HG03354 (cell line): ENCODE results near the gene OSCAR.

Source experiments
- ATAC-seq: cut with Tn5 transposase; IDR thresholded peaks from one replicate; pipeline ENCODE4 v1.9.1; 2021; ENCODE audit warnings: mild to moderate bottlenecking; ENCODE audit not compliant: unreplicated experiment, poor library complexity, severe bottlenecking

The OSCAR gene, protein sequence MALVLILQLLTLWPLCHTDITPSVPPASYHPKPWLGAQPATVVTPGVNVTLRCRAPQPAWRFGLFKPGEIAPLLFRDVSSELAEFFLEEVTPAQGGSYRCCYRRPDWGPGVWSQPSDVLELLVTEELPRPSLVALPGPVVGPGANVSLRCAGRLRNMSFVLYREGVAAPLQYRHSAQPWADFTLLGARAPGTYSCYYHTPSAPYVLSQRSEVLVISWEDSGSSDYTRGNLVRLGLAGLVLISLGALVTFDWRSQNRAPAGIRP

GRCh38 chr19:54100561-54100960 is at the start of gene OSCAR:
Gene OSCAR, minus strand, starts transcription at chr19:54100803. Its CDS starts 11 bp downstream, at chr19:54100792.
- ATAC-seq = no peak

DNA sequence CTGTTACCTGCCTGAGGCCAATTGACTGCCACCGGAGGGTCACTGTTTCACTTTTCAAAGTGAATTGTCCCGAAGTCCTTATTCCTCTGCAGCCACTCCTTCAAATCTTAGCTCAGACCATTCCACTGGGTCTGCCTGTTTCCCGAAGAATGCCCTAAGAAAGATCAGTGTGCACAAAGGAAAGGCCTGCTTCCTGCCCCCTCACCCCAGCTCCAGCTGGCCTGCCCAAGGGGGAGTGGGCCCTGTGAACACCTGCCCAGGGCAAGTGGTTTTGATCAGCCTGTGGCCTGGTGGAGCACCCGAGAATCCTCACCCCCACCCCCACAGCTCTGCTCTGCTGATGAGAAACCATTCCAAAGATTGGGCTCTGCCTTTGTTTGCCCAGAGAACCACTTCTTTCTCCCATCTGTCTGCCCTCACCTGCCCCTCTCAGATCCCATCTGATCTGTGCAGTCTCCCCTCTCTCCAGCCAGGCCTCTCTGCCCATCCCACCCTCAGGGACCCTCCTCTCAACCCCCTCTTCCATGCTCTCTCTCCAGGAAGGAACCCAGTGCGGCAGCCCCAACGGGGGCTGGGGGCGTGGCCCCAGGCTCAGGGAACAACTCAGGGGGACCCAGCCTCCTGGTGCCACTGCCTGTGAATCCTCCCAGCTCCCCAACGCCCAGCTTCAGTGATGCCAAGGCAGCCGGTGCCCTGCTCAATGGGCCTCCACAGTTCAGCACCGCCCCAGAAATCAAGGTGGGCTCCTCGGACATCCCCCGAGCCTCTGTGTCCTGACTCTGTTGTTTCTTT is 48.6 kb upstream of the OSCAR start:
- ATAC-seq = no peak

DNA sequence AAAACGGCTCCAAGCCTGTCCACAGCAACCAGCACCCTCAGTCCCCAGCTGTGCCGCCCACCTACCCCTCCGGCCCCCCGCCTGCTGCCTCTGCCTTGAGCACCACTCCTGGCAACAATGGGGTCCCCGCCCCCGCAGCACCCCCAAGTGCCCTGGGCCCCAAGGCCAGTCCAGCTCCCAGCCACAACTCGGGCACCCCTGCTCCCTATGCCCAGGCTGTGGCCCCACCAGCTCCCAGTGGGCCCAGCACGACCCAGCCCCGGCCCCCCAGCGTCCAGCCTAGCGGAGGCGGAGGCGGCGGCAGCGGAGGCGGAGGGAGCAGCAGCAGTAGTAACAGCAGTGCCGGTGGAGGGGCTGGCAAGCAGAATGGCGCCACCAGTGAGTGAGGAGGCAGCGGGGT is 47.6 kb upstream of the OSCAR start:
- ATAC-seq = no peak

GRCh38 chr19:54147676-54148075 is 47.1 kb upstream of the OSCAR start:
- no peak for ATAC-seq

GRCh38 chr19:54145541-54146158 is 45.0 kb upstream of the OSCAR start:
- ATAC-seq = no peak

DNA sequence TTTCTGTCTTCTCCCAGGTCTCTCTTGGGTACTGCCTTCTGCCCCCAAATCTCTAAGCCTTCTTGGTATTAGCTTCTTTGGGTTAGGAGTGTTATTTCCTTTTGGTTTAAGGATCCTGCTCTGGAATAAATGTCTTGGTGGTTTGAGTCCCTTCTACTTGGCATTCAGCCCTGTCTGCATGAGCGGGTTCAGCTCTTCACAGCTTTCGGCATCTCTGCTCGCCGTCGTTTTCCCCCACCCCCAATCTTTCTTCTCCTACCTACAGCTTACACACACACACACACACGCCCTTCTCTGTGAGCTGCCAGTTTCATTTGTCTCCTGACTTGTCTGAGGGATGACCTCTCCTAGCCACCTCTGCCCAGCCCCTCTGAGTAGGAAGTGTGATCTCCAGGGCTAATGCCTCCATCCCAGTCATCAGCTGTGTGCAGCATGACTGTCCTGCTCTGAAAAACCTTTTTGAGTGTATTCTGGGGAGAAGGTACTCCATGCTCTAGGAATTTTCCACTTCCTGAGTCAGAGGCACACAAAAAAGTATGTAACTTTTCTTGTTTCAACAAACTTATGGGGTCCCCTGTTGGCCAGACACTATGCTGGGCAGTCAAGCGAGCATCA is 41.7 kb upstream of the OSCAR start:
- no peak for ATAC-seq

GRCh38 chr19:54141356-54141755 is 40.8 kb upstream of the OSCAR start:
- no peak for ATAC-seq

GRCh38 chr19:54138489-54139256 is 38.1 kb upstream of the OSCAR start:
- ATAC-seq = no peak

DNA sequence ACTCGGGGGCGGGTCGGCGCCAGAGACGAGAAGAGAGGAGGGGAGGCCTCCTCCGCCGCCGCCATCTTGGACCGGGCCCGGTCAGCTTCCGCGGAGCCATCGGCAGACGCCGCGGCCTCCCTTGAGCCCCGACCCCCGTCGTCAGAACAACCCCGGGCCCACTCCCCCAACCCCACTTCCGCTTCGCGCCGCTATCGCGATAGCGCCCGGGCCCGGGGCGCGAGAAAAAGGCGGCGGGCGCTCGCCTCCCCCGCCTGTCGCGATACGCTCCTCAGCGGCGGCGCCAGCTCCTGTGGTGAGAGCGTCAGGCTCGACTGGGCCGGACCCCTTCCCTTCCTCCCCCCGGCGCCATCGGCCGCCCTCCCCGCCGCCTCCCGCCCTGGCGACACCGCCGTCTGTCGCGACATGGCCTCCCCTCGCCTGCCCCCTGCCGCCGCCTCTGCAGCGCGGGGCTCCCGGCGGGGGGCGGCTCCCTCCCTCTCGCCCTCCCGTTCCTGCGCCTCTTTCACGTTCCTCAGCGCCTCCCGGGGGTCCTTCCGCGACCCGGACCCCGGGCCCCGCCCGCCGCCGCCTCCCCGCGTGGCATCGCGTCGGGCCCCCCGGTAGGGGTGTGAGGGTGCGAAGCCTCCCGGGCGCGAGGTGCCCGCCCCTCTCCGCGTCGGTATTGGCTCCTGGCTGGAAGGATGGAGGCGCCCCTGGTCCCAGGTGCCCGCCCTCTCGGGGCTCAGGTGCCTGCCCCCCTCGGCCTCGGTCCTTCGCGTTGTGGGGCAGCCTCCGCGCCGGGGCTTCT is 37.3 kb upstream of the OSCAR start, which contains the start of gene CNOT3:
TSS of gene CNOT3 (plus strand) at position 64 of the 790 bp plus-strand sequence. CDS start 5,217 bp downstream, outside the sequence.
- ATAC-seq = no peak

GRCh38 chr19:54136864-54137698 is 36.5 kb upstream of the OSCAR start:
- ATAC-seq = peak; percentile 83

GRCh38 chr19:54136086-54136863 is 35.7 kb upstream of the OSCAR start:
- no peak for ATAC-seq

GRCh38 chr19:54133957-54134590 is 33.5 kb upstream of the OSCAR start:
- no peak for ATAC-seq

GRCh38 chr19:54133312-54133956 is 32.8 kb upstream of the OSCAR start:
- no peak for ATAC-seq

DNA sequence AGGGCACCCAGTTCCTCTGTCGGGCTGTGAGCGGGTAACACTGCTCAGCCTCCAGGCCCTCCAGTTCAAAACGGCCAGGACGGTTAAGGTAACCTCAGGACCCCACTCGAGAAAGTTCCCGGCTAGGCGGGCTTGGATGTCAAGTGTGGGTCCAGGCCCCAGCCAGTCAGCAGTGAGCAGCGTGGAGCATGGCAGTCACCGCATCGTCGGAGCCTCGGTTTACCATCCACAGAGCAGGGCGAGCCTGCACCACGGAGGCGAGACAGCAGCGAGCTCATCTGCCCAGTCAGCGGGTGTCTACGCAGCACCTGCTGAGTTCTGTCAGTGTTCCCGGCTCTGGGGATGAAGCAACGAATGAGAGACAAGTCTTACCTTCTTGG is 29.0 kb upstream of the OSCAR start:
- no peak for ATAC-seq

DNA sequence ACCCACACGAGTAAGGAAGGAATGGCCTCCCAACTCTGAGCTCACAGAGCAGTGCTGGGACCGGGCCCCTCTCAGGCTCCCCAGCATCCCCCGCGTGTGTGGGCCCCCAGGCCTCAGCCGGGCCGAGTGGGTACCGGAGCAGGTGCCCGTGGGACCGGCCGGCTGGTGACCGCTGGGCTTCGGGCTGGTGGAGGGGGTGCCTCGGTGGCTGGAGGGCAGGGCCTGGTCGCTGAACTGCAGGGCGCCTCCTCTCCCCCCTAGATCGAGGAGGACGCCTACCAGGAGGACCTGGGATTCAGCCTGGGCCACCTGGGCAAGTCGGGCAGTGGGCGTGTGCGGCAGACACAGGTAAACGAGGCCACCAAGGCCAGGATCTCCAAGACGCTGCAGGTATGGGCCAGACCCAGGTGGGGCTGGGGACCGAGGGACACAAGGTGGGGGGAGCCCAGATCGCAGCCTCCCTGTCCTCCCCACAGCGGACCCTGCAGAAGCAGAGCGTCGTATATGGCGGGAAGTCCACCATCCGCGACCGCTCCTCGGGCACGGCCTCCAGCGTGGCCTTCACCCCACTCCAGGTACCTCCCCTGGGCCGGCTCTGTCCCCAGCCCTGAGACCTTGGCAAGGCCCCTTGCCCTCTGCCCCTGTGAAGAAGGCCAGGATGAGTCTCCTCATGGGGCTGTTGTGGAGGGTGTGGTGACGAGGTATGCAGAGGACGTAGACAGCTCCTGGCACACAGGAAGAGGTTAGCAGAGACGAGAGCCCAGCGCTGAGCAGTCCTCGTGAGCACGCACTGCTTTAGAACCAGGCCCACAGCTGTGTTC is 28.4 kb upstream of the OSCAR start:
- ATAC-seq = no peak

DNA sequence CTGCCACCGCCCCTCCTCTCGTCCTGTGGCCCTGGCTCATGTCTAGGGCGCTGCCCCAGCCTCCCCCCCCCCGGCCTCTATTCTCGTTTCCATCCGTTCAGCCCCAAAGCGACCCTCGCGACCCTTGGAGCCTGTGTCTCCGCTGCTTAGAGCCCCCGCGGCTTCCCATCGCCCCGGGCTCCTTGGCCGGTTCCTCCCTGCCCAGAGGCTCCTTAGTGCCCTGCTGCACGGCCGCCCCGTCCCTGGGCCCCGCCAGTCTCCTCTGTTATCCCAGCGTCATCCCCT is 27.8 kb upstream of the OSCAR start:
- ATAC-seq = no peak
